H1 (cell line): ENCODE data around the gene AMOT. TPM values are rescaled to one million over a fixed set of nuclear protein-coding genes. Genes with fewer than 3 reads are reported as not detected.

Experiments used
- CTCF ChIA-PET: fragments of 300-600 bp; sonication (Branson Sonifier 250); formaldehyde crosslinking; loops from one replicate; lab custom pipeline; 2021; ENCODE audit not compliant: partially characterized antibody; lab: Charles Lee
- POLR2A ChIA-PET: fragments of 300-600 bp; sonication (Branson Sonifier 250); formaldehyde crosslinking; loops from one replicate; lab custom pipeline; 2021; ENCODE audit warnings: inconsistent platforms; ENCODE audit not compliant: partially characterized antibody; lab: Charles Lee
- DNase-seq, 2 experiments: peaks; one replicate each; pipeline versions ENCODE4 v3.0.0 to v3.0.0-alpha.2; 2010 to 2022; ENCODE audit warnings: low spot score in 2 of 2, low read depth in 1 of 2, mixed read lengths in 1 of 2
- FAIRE-seq: peaks from 2 replicates; lab custom pipeline; 2011; peaks lifted over from hg19 to GRCh38; lab: Jason Lieb, UNC
- H2AFZ ChIP-seq: 2 replicates; pipeline ENCODE4 v1.8.1; 2012; ENCODE audit warnings: low read length, inconsistent platforms
- H2AK5ac ChIP-seq: 2 replicates; pipeline ENCODE4 v1.6.1; 2013; ENCODE audit warnings: low read depth, low read length
- H2BK120ac ChIP-seq: replicated peaks from 2 replicates; pipeline ENCODE3; 2013; ENCODE audit warnings: low read depth, low read length, inconsistent platforms
- H2BK12ac ChIP-seq: 2 replicates; pipeline ENCODE4 v1.6.1; 2013; ENCODE audit warnings: low read depth, low read length
- H2BK15ac ChIP-seq: 2 replicates; pipeline ENCODE4 v1.6.1; 2013; ENCODE audit warnings: low read length
- H2BK20ac ChIP-seq: 2 replicates; pipeline ENCODE4 v1.6.1; 2013; ENCODE audit warnings: low read length
- H2BK5ac ChIP-seq: 2 replicates; pipeline ENCODE4 v1.6.1; 2013; ENCODE audit warnings: low read depth, low read length
- H3K14ac ChIP-seq: 2 replicates; pipeline ENCODE4 v1.6.1; 2013; ENCODE audit warnings: inconsistent platforms; ENCODE audit not compliant: insufficient read length
- H3K18ac ChIP-seq: 2 replicates; pipeline ENCODE4 v1.6.1; 2013; ENCODE audit warnings: low read length; ENCODE audit errors: extremely low read depth
- H3K23ac ChIP-seq: 2 replicates; pipeline ENCODE4 v1.6.1; 2013; ENCODE audit warnings: inconsistent platforms; ENCODE audit not compliant: insufficient read length
- H3K23me2 ChIP-seq: 2 replicates; pipeline ENCODE4 v1.6.1; 2013; ENCODE audit warnings: low read depth, low read length
- H3K27ac ChIP-seq: 2 replicates; pipeline ENCODE4 v1.6.1; 2011; ENCODE audit warnings: low read depth, low read length, inconsistent platforms
- H3K27me3 ChIP-seq, 4 experiments: replicated peaks in 1 of 4; 1 replicate in 1 of 4; 2 replicates in 3 of 4; pipeline versions ENCODE4 v1.6.1 to v1.8.1; 2011 to 2013; ENCODE audit warnings: low read length in 3 of 4, mild to moderate bottlenecking in 3 of 4, inconsistent platforms in 2 of 4, mixed read lengths in 2 of 4, moderate library complexity in 1 of 4; ENCODE audit not compliant: control insufficient read depth in 3 of 4, insufficient read depth in 3 of 4; ENCODE audit errors: extremely low read depth in 1 of 4
- H3K36me3 ChIP-seq, 4 experiments: 2 replicates each; pipeline versions ENCODE4 v1.6.1 to v1.8.1; 2011 to 2013; ENCODE audit warnings: mild to moderate bottlenecking in 4 of 4, low read length in 3 of 4, moderate library complexity in 2 of 4, control low read depth in 1 of 4, inconsistent platforms in 1 of 4; ENCODE audit not compliant: insufficient read depth in 4 of 4, control insufficient read depth in 2 of 4
- H3K4ac ChIP-seq: replicated peaks from 2 replicates; pipeline ENCODE3; 2013; ENCODE audit warnings: low read length, low read depth, mixed read lengths, inconsistent platforms; ENCODE audit not compliant: insufficient read length
- H3K4me1 ChIP-seq, 4 experiments: replicated peaks in 1 of 4; 1 replicate in 1 of 4; 2 replicates in 3 of 4; pipeline versions ENCODE4 v1.6.1 to v1.8.1; 2011 to 2013; ENCODE audit warnings: low read length in 3 of 4, inconsistent platforms in 2 of 4, mixed read lengths in 1 of 4; ENCODE audit not compliant: insufficient read depth in 4 of 4, control insufficient read depth in 3 of 4
- H3K4me2 ChIP-seq, 2 experiments: 2 replicates each; pipeline versions ENCODE4 v1.6.1 to v1.8.1; 2011 to 2013; ENCODE audit warnings: low read depth in 2 of 2, low read length in 2 of 2, control low read depth in 1 of 2, inconsistent platforms in 1 of 2, mild to moderate bottlenecking in 1 of 2; ENCODE audit not compliant: insufficient read depth in 1 of 2
- H3K4me3 ChIP-seq, 4 experiments: fragments of 200-600, 300-600 bp in 1 of 4; sonication (generic), shearing (Covaris generic), sonication (Bioruptor Twin) in 1 of 4; 2 replicates each; pipeline versions ENCODE4 v1.5.1 to v1.8.1; 2011 to 2016; ENCODE audit warnings: low read length in 4 of 4, low read depth in 3 of 4, control low read depth in 2 of 4, inconsistent platforms in 2 of 4, mild to moderate bottlenecking in 2 of 4, mixed read lengths in 1 of 4, moderate library complexity in 1 of 4; ENCODE audit not compliant: insufficient read depth in 2 of 4; ENCODE audit errors: extremely low read depth in 1 of 4
- H3K56ac ChIP-seq: replicated peaks from 2 replicates; pipeline ENCODE3; 2013; ENCODE audit warnings: low read depth, mild to moderate bottlenecking, mixed read lengths, low read length, inconsistent platforms; ENCODE audit not compliant: insufficient read length
- H3K79me1 ChIP-seq: 2 replicates; pipeline ENCODE4 v1.6.1; 2013; ENCODE audit warnings: low read depth, low read length, control low read depth
- H3K79me2 ChIP-seq, 2 experiments: 2 replicates each; pipeline versions ENCODE4 v1.6.1 to v1.8.1; 2012 to 2013; ENCODE audit warnings: low read length in 2 of 2, mild to moderate bottlenecking in 2 of 2, inconsistent platforms in 1 of 2; ENCODE audit not compliant: insufficient read depth in 2 of 2, control insufficient read depth in 1 of 2
- H3K9ac ChIP-seq, 4 experiments: replicated peaks in 1 of 4; 1 replicate in 1 of 4; 2 replicates in 3 of 4; pipeline versions ENCODE4 v1.6.1 to v1.8.1; 2011 to 2013; ENCODE audit warnings: low read depth in 3 of 4, low read length in 3 of 4, control low read depth in 2 of 4, mild to moderate bottlenecking in 2 of 4, moderate library complexity in 2 of 4, inconsistent platforms in 1 of 4; ENCODE audit errors: extremely low read depth in 1 of 4
- H3K9me3 ChIP-seq, 2 experiments: 2 replicates each; pipeline versions ENCODE4 v1.6.1 to v1.8.1; 2012 to 2013; ENCODE audit warnings: mild to moderate bottlenecking in 2 of 2, moderate library complexity in 2 of 2, control low read depth in 1 of 2, inconsistent platforms in 1 of 2, low read depth in 1 of 2, low read length in 1 of 2, mixed read lengths in 1 of 2; ENCODE audit not compliant: insufficient read depth in 2 of 2
- H4K20me1 ChIP-seq, 2 experiments: replicated peaks in 1 of 2; 2 replicates each; pipeline versions ENCODE3 to v1.8.1; 2011 to 2013; ENCODE audit warnings: inconsistent platforms in 2 of 2, low read length in 2 of 2, mild to moderate bottlenecking in 1 of 2; ENCODE audit not compliant: insufficient read depth in 2 of 2, control insufficient read depth in 1 of 2
- H4K5ac ChIP-seq: 2 replicates; pipeline ENCODE4 v1.6.1; 2013; ENCODE audit warnings: low read length, low read depth, mixed read lengths, inconsistent platforms; ENCODE audit not compliant: insufficient read length
- H4K8ac ChIP-seq: 2 replicates; pipeline ENCODE4 v1.8.0; 2013; ENCODE audit warnings: mild to moderate bottlenecking, moderate library complexity, low read length, inconsistent platforms; ENCODE audit not compliant: insufficient read depth; ENCODE audit errors: extremely low read depth
- H4K91ac ChIP-seq: replicated peaks from 2 replicates; pipeline ENCODE3; 2013; ENCODE audit warnings: low read length, mixed read lengths, inconsistent platforms; ENCODE audit not compliant: insufficient read length
- CBX5 ChIP-seq: fragments of 300-800, 300-1000 bp; sonication (generic); IDR thresholded peaks from 2 replicates; pipeline ENCODE4 v1.7.1; 2016; ENCODE audit warnings: antibody characterized with exemption, low read length, low read depth
- PHF8 ChIP-seq: fragments of 200-600 bp; sonication (generic); conservative IDR thresholded peaks from 2 replicates; pipeline ENCODE4 v1.7.1; 2012; ENCODE audit warnings: low read depth, mild to moderate bottlenecking, inconsistent platforms, low read length, moderate library complexity
- SAP30 ChIP-seq: fragments of 300-600 bp; sonication (generic); IDR thresholded peaks from 2 replicates; pipeline ENCODE4 v1.7.1; 2012; ENCODE audit warnings: low read length, moderate library complexity, mild to moderate bottlenecking, inconsistent platforms; ENCODE audit not compliant: insufficient read depth, insufficient replicate concordance
- WGBS, 2 experiments: shearing (Covaris generic) in 1 of 2; methylation state at CpG; one replicate each; pipeline versions ENCODE4 v1.1.6 to v1.1.7; 2013 to 2015; ENCODE audit warnings: low lambda C conversion rate in 2 of 2, mixed read lengths in 2 of 2, inconsistent platforms in 1 of 2, low coverage in 1 of 2, missing lambda C conversion rate in 1 of 2; ENCODE audit not compliant: insufficient replicate concordance in 2 of 2, insufficient coverage in 1 of 2, insufficient read length in 1 of 2; ENCODE audit errors: extremely low coverage in 1 of 2, missing lambda C conversion rate in 1 of 2; 5-methylcytosine and 5-hydroxymethylcytosine counted together
- polyA plus RNA-seq, 7 experiments: library from polyadenylated mRNA; depleted of rRNA in 3 of 7; stranded (reverse) in 5 of 7; unstranded in 2 of 7; fragments of >200 nt in 5 of 7; fragments of 200-250 nt in 2 of 7; gene quantifications; 1 replicate in 5 of 7; 2 replicates in 1 of 7; 4 replicates in 1 of 7; pipeline versions ENCODE4 v1.2.1 to v1.2.3, GENCODE V29; 2011 to 2013; ENCODE audit warnings: missing spikeins in 2 of 7, mixed read lengths in 2 of 7
- total RNA-seq: library from RNA; stranded (reverse); fragmentation: NEBNext Ultra II Directional; extraction: Animal tissue kit (Norgen Biotek cat#: 25700); gene quantifications from 2 replicates; pipeline ENCODE4 v1.2.1, GENCODE V29; 2021

AMOT gene
- total and polyA plus RNA-seq, 2 of the 8 experiments (the other 6 are each of a cell fraction or from before 2014, with no cell fraction given), result 2.3 to 7.1 TPM

GRCh38 chrX:112868586-112868985, 28.0 kb upstream of the AMOT start:
- TF ChIP-seq PHF8 (no peak), CBX5 (no peak), SAP30 (no peak)
- H2BK12ac ChIP-seq, result no peak overlapping the region
- H3K4me3 ChIP-seq, result no peak overlapping the region
- H2BK120ac ChIP-seq, result no peak overlapping the region
- H2BK15ac ChIP-seq, result no peak overlapping the region
- WGBS, 2 experiments, result 92% methylated on average over 3 of the region's 3 CpGs; no CpG with 5 or more reads in 1 of the 2 experiments
- no peak overlapping the region for H3K14ac ChIP-seq
- no peak overlapping the region for H3K18ac ChIP-seq
- no peak overlapping the region for H4K91ac ChIP-seq
- no peaks in the 10 kb centered on the region for H3K23me2 ChIP-seq
- no peak overlapping the region for H4K8ac ChIP-seq
- H3K27ac ChIP-seq, result no peak overlapping the region
- H2AK5ac ChIP-seq, result no peak overlapping the region
- H3K27me3 ChIP-seq, result no peaks in the 10 kb centered on the region
- no peak overlapping the region for H3K4me2 ChIP-seq
- DNase-seq (no peak), FAIRE-seq (no peak)
- no peak overlapping the region for H2BK20ac ChIP-seq
- H3K4ac ChIP-seq, result no peak overlapping the region
- no peak overlapping the region for H3K23ac ChIP-seq
- H4K5ac ChIP-seq, result no peak overlapping the region
- no peak overlapping the region for H2BK5ac ChIP-seq
- no peaks in the 10 kb centered on the region for H3K36me3 ChIP-seq
- no peak overlapping the region for H2AFZ ChIP-seq
- H4K20me1 ChIP-seq, result no peaks in the 10 kb centered on the region
- CTCF ChIA-PET, result interaction anchor here (0.8 to 1.4 kb wide), 2 partner anchors 9 to 17 kb away, joined by 3 to 5 read pairs; no protein-coding TSS in a partner anchor
- H3K56ac ChIP-seq, result no peak overlapping the region
- no peak overlapping the region for H3K9ac ChIP-seq
- H3K79me2 ChIP-seq, result no peaks in the 10 kb centered on the region
- POLR2A ChIA-PET, result no interaction called here
- H3K9me3 ChIP-seq, result no peaks in the 10 kb centered on the region
- H3K79me1 ChIP-seq, result no peaks in the 10 kb centered on the region
- H3K4me1 ChIP-seq, result no peaks in the 10 kb centered on the region
